GM21529 (cell line): ENCODE data around the gene ACOT8.

Experiments used
- ATAC-seq: cut with Tn5 transposase; IDR thresholded peaks from one replicate; pipeline ENCODE4 v1.9.1; 2021; ENCODE audit not compliant: unreplicated experiment

The ACOT8 gene

DNA sequence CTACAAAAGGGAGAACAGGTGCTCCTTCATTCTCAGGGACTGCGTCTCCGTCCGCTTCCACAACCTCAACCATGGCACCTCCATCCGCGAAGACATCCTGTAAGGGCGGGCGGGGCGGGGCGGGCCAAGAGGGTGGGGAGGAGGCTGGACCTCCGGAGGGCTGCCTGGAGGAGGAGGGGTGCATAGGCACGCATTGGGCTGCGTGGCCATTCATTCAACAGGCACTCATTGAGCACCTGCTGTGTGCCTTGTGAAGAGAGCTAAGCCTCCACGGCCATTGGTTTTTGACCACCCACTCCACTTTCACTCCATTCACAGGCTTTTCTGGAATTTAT, 657 bp upstream of the ACOT8 start:
- peak; percentile 32 for ATAC-seq

DNA sequence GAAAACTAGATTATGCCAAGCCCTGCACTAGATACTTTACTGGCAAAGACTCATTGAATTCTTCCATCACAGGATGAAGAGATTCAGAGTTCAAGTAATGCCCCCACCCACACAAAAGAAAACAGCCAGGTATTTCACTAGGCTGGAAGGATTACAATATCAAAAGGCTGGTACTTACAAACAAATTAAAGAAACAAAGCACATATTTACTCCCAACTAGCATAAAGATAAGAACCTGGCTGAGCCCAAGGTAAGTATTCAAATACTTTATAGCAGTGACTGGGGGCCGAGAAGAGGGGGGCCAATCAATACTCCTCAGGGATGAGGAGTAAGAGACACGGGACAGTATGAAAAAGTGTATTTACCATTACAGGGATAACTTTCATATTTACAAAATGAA, 3.7 kb downstream of the ACOT8 start:
- ATAC-seq: no peak

DNA sequence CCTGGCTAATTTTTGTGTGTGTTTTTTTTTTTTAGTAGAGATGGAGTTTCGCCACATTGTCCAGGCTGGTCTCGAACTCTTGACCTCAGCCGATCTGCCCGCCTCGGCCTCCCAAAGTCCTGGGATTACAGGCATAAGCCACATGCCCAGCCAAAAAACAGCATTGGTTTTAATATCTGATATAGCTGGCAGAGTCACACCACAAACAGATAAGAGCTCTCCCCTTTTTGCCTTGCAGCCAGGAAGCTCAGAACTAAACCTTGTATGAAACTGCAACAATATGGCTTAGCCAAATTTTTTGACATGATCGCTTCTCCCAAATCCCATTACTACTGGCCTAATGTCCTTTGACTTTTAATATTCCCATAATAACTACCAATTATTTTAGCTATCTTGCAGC, 4.9 kb downstream of the ACOT8 start:
- no peak for ATAC-seq

DNA sequence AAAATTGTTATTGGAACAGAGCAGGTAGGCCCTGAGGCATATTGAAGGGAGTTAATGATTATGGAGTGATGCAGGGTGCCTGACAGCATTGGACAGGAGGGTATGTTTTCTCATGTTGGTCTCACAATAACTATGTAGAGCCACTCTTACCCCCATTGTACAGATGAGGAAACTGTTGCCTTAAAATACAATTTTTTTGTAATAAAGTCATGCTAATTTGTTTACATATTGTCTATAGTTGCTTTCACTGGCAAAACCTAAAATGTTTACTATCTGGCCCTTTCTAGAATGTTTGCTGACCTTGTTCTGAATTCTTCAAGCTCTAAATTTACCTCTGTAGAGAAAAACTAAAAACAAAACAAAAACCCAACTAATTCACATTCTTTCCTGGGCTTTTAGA, 5.7 kb downstream of the ACOT8 start:
- ATAC-seq: no peak

DNA sequence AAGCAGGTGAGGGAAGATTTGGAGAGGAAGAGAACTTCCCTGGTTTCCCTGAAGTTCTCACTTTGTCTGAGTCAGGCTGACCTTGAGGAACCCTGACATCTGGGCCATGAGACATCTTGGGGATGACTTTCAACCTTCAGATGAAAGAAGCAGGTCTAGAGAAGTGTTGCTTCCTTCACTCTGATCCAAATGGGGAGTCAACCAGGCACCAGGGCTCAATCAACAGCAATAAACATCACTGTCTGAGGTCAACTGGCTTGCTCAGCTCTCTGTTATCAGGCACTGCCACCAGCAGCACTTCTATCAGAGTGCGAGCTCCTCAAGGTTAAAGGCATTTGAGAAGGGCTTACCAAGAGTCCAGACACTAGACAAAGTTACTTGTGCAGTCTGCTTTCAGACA, 6.3 kb downstream of the ACOT8 start:
- ATAC-seq: no peak

DNA sequence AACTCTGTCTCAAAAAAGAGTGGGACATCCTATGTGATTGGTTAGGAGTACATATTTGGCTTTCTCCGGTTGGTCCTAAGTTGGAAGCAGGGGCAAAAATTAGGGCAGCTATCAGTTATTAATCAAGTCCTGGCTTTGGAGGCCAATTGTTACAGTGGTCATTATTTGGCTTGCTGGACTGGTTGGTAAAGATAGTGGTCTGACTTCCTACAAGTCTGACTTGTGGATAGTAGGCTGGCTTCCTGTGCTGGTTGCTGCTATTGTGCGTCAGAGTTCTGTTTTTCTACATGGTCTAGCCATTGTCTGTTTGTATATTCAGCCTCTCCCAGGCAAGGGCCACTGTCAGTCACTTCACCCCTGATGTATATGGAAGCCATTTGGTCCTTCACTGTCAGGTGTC, 7.0 kb downstream of the ACOT8 start:
- no peak for ATAC-seq

DNA sequence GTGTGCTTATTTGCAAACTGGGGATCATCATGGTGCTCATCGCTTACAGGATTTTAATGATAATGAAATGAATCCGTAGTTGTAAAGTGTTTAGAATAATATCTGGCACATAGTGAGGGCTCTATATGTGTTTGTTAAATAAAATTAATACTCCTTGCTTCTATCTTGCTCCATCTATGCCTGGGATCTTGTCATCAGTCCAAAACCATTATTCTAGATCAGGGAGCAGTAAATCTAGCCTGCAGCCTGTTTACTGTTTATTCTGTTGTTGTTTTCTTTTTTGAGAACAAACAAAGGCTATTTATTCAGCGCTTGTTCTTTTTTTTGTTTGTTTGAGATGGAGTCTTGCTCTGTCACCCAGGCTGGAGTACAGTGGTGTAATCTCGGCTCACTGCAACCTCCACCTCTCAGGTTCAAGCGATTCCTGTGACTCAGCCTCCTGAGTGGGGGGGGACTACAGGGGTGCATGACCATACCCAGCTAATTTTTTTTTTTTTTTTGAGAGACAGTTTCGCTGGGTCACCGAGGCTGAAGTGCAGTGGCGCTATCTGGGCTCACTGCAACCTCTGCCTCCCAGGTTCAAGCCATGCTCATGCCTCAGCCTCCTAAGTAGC, 8.1 kb downstream of the ACOT8 start:
- no peak for ATAC-seq

DNA sequence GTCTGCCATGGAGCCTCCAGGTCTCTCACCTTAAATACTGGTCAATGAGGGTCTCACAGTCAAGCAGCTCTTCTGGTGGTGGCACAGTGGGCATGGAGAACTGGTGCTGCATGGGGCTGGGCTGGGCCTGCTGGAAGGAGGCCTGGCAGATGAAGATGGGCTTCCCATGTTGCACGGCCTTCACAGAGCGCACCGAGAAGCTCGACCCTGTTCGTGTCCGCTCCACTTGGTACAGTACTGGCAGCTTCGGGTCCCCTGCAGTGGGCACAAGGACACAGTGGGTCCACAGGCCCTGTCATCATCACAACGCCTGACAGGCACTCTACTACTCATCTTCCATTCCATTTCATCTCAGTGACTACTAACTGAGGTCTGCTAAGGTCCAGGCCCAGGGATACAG, 8.8 kb downstream of the ACOT8 start:
- no peak for ATAC-seq

DNA sequence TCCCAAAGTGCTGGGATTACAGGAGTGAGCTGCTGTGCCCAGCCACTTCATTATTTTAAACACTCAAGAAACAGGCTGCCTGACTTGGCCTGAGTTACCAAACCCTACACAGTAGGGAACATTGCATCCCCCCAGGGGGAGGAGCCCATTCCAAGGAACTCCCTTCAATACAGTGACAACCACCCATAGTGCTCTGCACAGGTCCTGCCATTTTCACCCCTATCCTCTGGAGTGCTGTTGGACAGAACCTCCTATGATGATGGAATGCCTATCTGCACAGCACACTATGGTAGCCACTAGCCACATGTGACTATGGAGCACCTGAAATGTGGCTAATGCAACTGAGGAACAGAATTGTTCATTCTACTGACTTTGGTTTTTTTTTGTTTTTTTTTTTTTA, 11.7 kb downstream of the ACOT8 start:
- no peak for ATAC-seq

DNA sequence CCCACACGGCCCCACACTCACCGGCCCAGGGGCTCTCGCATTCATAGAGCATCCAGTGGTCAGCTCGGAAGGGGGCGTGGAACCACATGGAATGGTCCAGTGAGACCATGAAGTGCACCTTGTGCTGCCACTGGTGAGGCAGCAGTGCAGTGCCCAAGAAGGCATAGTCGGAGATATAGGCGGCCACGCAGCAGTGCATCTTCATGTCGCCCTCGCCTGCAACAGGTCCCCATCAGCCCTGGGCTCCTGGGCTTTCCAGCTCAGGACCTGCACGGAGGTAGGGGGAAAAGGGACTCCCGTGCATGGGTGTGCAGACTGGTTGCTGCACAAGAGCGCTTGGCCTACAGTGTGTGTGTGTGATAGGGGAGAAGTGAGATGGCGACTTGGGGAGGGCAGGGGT, 13.7 kb downstream of the ACOT8 start:
- ATAC-seq: no peak

DNA sequence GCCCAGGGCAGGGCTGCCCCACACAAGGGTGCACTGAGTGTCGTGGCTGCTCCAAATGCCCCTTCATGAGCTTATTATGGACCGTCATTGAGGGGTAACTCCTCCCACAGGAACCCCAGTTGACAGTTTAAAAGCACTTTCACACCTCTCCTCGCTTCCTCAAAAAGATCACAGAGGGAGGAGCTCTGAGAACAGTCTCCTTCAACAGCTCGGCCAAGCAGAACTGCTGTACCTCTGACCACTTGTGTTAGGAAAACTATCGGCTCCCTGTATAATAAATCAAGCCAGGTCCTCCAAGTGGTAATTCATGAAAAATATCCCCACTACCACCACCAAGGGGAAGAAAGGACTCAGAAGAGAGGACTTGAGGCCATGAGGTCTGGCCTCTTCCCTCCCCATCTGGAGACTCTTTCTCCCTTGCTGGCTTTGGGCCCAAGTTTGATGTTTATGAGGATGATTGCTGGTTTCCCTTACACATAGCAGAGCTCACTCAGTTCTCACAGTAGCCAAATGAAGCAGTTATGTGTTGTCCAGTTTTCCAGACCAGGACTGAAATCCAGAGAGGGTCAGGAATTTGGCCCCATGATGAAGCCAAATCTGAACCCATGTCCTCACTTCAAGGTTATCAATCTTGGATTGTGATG, 14.9 kb downstream of the ACOT8 start:
- peak; percentile 78 for ATAC-seq

DNA sequence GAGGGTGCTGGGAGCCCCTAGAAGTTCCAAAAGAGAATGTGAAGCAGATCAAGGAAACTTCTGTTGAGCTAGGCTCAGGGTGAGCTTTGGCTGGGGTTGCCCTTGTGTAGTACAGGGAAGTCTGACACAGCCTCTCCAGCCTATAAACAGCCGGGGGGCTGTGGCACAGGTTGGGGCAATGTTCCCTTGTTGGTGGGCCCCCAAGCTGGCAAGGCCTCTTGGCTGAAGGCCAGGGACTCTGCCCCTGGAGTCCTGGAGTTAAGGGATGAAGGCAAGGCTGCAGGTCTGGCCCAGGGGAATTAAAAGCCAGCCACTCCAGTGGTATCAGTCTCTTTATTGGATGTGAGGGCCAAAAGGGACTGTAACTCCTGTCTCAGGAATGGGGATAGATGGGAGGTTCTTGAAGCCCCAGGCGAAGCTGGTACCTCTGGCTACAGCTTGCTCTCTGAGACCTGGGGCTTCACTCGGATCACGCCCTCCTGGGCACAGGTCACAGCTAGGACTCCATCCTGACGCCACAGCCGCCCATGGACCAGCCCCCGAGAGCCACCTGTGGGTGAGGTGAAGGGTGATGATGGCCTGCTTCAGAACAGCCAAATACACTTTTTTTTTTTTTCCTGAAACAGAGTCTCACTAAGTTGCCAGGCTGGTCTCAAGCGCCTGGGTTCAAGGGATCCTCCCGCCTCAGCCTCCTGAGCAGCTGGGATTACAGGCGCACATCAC, 15.6 kb downstream of the ACOT8 start:
- no peak for ATAC-seq

DNA sequence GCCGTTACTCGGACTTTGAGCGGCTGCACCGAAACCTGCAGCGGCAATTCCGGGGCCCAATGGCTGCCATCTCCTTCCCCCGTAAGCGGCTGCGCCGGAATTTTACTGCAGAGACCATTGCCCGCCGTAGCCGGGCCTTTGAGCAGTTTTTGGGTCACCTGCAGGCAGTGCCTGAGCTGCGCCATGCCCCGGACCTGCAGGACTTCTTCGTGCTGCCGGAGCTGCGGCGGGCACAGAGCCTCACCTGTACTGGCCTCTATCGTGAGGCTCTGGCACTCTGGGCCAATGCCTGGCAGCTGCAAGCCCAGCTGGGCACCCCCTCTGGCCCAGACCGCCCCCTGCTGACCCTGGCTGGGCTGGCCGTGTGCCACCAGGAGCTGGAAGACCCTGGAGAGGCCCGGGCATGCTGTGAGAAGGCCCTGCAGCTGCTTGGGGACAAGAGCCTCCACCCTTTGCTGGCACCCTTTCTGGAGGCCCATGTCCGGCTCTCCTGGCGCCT, 16.4 kb downstream of the ACOT8 start:
- ATAC-seq: no peak

DNA sequence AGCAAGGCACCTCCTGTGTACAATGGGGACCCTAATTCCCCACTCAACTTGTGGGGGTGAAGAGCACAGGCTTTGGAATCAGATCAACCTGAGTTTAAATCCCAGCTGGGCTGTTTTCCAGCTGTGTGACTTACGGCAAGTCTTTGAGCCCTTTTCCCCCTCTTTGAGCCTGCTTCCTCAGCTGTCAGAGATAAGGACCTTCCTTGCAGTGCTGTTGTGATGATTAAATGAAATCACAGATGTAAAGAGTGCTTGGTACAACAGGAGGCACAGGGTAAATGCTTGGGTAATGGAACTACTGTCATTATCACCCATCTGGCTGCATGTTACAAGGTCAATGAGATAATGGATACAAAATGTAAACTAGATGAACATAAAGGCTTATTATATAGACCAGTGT, 20.4 kb downstream of the ACOT8 start:
- ATAC-seq: no peak

DNA sequence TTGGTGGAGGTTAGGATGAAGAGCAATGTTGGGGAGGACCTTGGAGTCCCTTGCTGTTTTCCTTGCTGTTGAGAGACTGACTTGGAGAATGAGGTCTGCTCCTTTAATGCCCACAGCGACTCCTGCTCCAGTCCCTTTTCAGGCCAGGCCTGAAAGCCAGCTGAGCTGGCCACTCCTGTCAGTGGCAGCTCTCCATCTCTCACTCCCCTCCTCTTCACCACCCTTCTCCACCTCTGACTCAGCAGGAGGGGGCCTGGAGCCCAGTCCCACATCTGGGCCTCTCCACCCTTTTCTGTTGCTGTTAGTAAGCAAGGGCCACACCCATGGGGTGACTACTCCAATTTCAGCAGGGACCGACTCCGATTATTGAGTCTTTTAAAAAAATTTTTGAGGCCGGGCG, 21.4 kb downstream of the ACOT8 start:
- no peak for ATAC-seq

DNA sequence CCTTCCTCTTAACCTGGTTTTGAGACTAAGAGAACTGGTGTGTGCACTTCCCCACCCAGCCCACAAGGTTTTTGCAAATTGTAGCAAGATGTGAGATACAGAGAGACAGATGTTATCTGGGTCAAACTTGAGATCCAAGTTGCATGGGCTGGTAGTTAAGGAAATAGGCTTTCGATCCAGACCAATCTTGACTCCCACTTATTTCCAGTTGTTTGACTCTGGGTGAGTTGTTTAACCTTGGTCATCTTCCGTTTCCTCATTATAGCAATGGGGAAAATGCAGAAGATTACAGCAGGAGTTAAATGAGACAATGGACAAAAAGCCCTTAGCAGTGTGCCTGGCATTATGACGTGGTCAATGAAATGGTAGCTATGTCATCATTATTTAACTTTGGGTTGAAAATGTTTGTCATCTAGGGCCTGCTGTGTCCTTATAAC, 21.8 kb downstream of the ACOT8 start:
- no peak for ATAC-seq

DNA sequence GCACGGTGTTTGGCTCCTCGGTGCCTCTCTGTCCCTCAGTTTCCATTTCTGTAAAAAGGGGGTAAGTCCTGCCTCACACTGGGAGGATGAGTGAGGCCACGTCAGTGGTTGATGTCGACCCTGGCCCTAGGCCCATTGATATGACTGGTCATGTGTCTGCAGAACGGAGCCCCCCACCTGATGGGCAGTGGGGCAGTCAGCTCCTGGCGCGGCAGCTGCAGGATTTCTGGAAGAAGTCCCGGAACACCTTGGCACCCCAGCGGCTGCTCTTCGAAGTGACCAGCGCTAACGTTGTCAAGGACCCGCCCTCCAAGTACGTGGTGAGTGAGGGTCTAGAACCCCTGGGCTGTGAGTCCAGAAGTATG, 22.4 kb downstream of the ACOT8 start:
- ATAC-seq: no peak

DNA sequence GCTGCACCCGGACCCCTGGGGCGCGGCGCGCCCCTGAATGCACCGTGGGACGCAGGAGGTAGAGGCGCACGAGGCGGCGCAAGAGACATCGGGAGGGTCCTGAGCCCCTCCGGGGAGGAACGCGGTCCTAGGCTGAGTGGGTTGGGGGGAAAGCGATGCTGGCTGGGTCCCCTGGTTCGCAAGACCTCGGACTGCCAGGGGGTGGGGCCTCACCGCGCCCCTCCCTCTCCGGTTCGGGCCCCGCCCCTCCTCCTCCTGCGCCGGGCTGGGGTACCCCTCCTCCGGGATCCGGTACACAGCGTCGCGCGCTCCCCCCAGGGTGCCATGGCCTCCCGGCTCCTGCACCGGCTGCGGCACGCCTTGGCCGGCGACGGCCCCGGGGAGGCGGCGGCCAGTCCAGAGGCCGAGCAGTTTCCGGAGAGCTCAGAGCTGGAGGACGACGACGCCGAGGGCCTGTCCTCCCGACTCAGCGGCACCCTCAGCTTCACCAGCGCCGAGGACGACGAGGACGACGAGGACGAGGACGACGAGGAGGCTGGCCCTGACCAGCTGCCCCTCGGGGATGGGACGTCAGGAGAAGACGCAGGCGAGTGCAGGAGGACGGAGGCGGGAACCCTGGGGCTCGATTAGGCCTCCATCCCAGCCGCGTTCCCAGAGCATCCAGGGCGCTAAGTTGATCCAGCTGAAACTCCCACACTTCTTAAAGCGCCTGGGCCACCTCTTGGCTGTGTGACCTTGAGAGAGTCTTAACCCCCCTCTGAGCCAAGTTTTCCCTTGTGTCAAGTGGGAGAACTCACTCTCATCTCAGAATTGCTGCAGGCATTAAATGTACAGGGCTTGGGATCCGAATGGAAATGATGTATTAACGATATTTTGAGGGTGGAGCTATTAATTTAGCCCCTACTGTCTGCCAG, 23.1 kb downstream of the ACOT8 start:
- ATAC-seq: no peak

DNA sequence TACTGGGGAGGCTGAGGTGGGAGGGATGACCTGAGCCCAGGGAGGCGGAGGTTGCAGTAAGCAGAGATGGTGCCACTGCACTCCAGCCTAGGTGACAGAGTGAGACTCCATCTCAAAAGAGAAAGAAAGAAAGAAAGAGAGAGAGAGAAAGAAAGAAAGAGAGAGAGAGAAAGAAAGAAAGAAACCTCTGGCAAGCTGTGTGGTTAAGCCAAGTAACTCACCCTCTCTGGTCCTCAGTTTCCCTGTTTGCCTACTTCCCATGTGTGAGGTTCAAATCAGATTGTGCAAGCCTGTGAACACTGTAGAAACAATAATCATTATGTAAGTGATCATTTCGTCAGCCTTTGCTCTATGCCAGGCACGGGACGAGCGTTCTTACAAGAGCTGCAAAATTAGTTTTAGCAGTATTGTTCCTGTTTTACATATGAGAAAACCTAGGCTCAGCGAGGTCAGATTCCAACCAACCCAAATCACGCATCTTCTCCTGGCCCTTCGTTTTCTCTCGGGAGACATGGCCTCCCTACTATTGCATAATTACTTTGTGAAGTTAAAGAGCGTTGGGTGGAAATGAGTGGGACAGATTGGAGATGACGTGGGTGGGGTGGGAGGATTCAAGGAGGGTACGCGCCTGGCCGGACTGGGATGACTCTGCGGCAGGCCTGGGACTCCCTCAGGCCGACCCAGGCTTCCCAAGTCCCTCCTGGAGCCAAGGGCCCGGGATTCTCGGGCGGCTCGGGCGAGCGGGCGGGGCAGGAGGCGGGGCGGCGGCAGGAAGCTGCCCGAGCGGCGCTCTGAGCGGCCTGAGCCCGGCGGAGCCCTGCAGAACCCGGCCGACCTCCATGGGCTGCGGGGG, 23.9 kb downstream of the ACOT8 start, which contains the start of gene SNX21:
TSS of gene SNX21 (plus strand) at position 770 of the 853 bp plus-strand sequence. CDS start 121 bp downstream, outside the sequence.
- no peak for ATAC-seq

DNA sequence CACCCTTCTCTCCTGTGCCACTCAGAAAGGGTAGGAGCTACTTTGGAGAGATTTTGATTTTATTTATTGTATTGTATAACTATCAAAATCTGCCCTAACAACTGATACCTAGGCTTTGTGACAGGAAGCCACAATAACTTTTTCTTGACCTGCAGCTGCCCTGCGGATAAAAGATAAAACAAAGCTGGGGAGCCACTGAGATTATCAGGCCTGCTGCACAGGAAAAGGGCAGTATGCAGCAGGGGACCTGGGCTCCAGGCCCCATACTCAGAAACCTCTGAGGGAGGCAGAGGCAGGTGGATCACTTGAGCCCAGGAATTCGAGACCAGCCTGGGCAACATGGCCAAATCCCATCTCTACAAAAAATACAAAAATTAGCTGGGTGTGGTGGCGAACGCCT, 24.6 kb downstream of the ACOT8 start:
- ATAC-seq: no peak
